CD14-positive monocyte (primary cell): ENCODE results near the gene SMARCAL1. TPM values are rescaled to one million over a fixed set of nuclear protein-coding genes. Genes with fewer than 3 reads are reported as not detected.
A peak's percentile ranks its signal among the peaks of the same experiment; 100 is the strongest.

ENCODE experiments used
- DNase-seq, 3 donors: peaks; one replicate each; pipeline ENCODE4 v3.0.0-alpha.2; 2011 to 2022
- H2AFZ ChIP-seq: 2 replicates; pipeline ENCODE4 v1.6.0; 2012; ENCODE audit warnings: mild to moderate bottlenecking, low read depth, low read length, inconsistent platforms; ENCODE audit not compliant: insufficient read depth, poor library complexity, severe bottlenecking
- H3K27ac ChIP-seq, 2 donors: 1 replicate in 1 of 2; 2 replicates in 1 of 2; pipeline ENCODE4 v1.5.1; 2012 to 2013; ENCODE audit warnings: low read length in 2 of 2, control low read depth in 1 of 2, inconsistent platforms in 1 of 2, low read depth in 1 of 2, mild to moderate bottlenecking in 1 of 2
- H3K27me3 ChIP-seq, 2 donors: one replicate each; pipeline versions ENCODE4 v1.6.0 to v1.6.1; 2011 to 2013; ENCODE audit warnings: low read length in 2 of 2; ENCODE audit not compliant: control insufficient read depth in 2 of 2, insufficient read depth in 2 of 2
- H3K36me3 ChIP-seq, 2 donors: replicated peaks in 1 of 2; 1 replicate in 1 of 2; 2 replicates in 1 of 2; pipeline versions ENCODE4 v1.5.1 to v1.6.1; 2012 to 2013; ENCODE audit warnings: low read length in 2 of 2, control low read depth in 1 of 2, inconsistent platforms in 1 of 2, mild to moderate bottlenecking in 1 of 2; ENCODE audit not compliant: insufficient read depth in 2 of 2, control insufficient read depth in 1 of 2
- H3K4me1 ChIP-seq, 2 donors: 1 replicate in 1 of 2; 2 replicates in 1 of 2; pipeline versions ENCODE4 v1.5.1 to v1.6.1; 2012 to 2013; ENCODE audit warnings: low read length in 2 of 2, control low read depth in 1 of 2, inconsistent platforms in 1 of 2, mild to moderate bottlenecking in 1 of 2, moderate library complexity in 1 of 2; ENCODE audit not compliant: insufficient read depth in 2 of 2, control insufficient read depth in 1 of 2
- H3K4me2 ChIP-seq: replicated peaks from 2 replicates; pipeline ENCODE3; 2012; ENCODE audit warnings: low read length, moderate library complexity, mild to moderate bottlenecking; ENCODE audit not compliant: poor library complexity, severe bottlenecking; ENCODE audit errors: extremely low read depth
- H3K4me3 ChIP-seq, 3 experiments: fragments of 200-600 bp in 1 of 3; sonication (generic) in 1 of 3; replicated peaks in 1 of 3; 1 replicate in 2 of 3; 2 replicates in 1 of 3; pipeline ENCODE4 v1.5.1; 2011 to 2013; ENCODE audit warnings: low read length in 3 of 3, mild to moderate bottlenecking in 3 of 3, control low read depth in 2 of 3, low read depth in 2 of 3, inconsistent platforms in 1 of 3, moderate library complexity in 1 of 3
- H3K79me2 ChIP-seq: 2 replicates; pipeline ENCODE4 v1.6.0; 2012; ENCODE audit warnings: mild to moderate bottlenecking, control low read depth, inconsistent platforms, low read length, moderate library complexity; ENCODE audit not compliant: insufficient read depth
- H3K9ac ChIP-seq: 2 replicates; pipeline ENCODE4 v1.6.0; 2017; ENCODE audit warnings: low read length, mild to moderate bottlenecking; ENCODE audit not compliant: insufficient read depth, poor library complexity, severe bottlenecking
- H3K9me3 ChIP-seq, 2 donors: replicated peaks in 1 of 2; 1 replicate in 1 of 2; 2 replicates in 1 of 2; pipeline versions ENCODE4 v1.5.1 to v1.6.1; 2012 to 2013; ENCODE audit warnings: low read length in 2 of 2, control low read depth in 1 of 2; ENCODE audit not compliant: control insufficient read depth in 1 of 2, insufficient read depth in 1 of 2
- H4K20me1 ChIP-seq: 2 replicates; pipeline ENCODE4 v1.6.0; 2012; ENCODE audit warnings: mild to moderate bottlenecking, low read length, control low read depth, moderate library complexity; ENCODE audit not compliant: insufficient read depth
- H3K27ac Mint-ChIP-seq, 7 donors: one replicate each; pipeline ENCODE4 v1.8.0; 2020; ENCODE audit warnings: mild to moderate bottlenecking in 7 of 7, mixed read lengths in 7 of 7, moderate library complexity in 6 of 7, inconsistent platforms in 2 of 7
- H3K27me3 Mint-ChIP-seq, 3 donors: one replicate each; pipeline ENCODE4 v1.8.0; 2021 to 2022; ENCODE audit warnings: low read depth in 3 of 3, mild to moderate bottlenecking in 3 of 3, mixed read lengths in 3 of 3, moderate library complexity in 3 of 3, inconsistent platforms in 1 of 3
- H3K36me3 Mint-ChIP-seq, 2 donors: one replicate each; pipeline ENCODE4 v1.8.0; 2020; ENCODE audit warnings: mixed read lengths in 2 of 2, inconsistent platforms in 1 of 2, mild to moderate bottlenecking in 1 of 2
- H3K4me1 Mint-ChIP-seq: one replicate; pipeline ENCODE4 v1.8.0; 2020; ENCODE audit warnings: mild to moderate bottlenecking, mixed read lengths
- H3K4me3 Mint-ChIP-seq, 2 donors: one replicate each; pipeline ENCODE4 v1.8.0; 2020; ENCODE audit warnings: mild to moderate bottlenecking in 2 of 2, mixed read lengths in 2 of 2, moderate library complexity in 1 of 2
- H3K9me3 Mint-ChIP-seq, 7 donors: one replicate each; pipeline ENCODE4 v1.8.0; 2020 to 2022; ENCODE audit warnings: mixed read lengths in 7 of 7, mild to moderate bottlenecking in 6 of 7, moderate library complexity in 6 of 7, inconsistent platforms in 2 of 7
- CTCF ChIP-seq: fragments of 200-600 bp; IDR thresholded peaks from one replicate; pipeline ENCODE4 v1.8.0; 2022; ENCODE audit warnings: antibody characterized with exemption, mild to moderate bottlenecking
- WGBS: methylation state at CpG from one replicate; pipeline ENCODE4 v1.1.5; 2013; ENCODE audit warnings: missing lambda C conversion rate; ENCODE audit not compliant: insufficient coverage; 5-methylcytosine and 5-hydroxymethylcytosine counted together
- intact Hi-C, 2 donors: fragments of 100-400 bp; cut with micrococcal nuclease; formaldehyde crosslinking; loops; one replicate each; pipeline versions ENCODE4 v1.15.0 to v1.15.1; 2023
- polyA plus RNA-seq, 3 donors: library from polyadenylated mRNA; depleted of rRNA in 1 of 3; unstranded in 2 of 3; stranded (reverse) in 1 of 3; fragments of 300-500 nt in 2 of 3; fragments of >200 nt in 1 of 3; fragmentation: Illumina TruSeq in 2 of 3; gene quantifications; 1 replicate in 2 of 3; 2 replicates in 1 of 3; pipeline ENCODE4 v1.2.3, GENCODE V29; 2012 to 2021

The SMARCAL1 gene
- polyA plus RNA-seq, 3 donors = 10.5 to 13.3 (median 11.5) TPM

GRCh38 chr2:216404010-216404618 is 8.2 kb upstream of the SMARCAL1 start:
- Histone ChIP-seq H3K36me3 (no peaks in the 10 kb centered on the region), H3K27ac (no peak overlapping the region), H3K9me3 (no peaks in the 10 kb centered on the region), H3K4me1 (no peaks in the 10 kb centered on the region), H4K20me1 (no peaks in the 10 kb centered on the region), H3K4me3 (no peak overlapping the region), H3K9ac (no peak overlapping the region), H3K4me2 (no peak overlapping the region), H2AFZ (no peak overlapping the region), H3K27me3 (no peaks in the 10 kb centered on the region), H3K79me2 (no peaks in the 10 kb centered on the region)
- DNase-seq = peak in 2 of 3 donors; percentile 33 to 42
- Mint-ChIP-seq H3K4me3 (no peak overlapping the region), H3K27ac (no peak overlapping the region), H3K27me3 (peaks cover 0 to 10% (median 7%) of the 10 kb centered on the region in 3 donors), H3K36me3 (no peaks in the 10 kb centered on the region), H3K4me1 (no peaks in the 10 kb centered on the region), H3K9me3 (no peaks in the 10 kb centered on the region)
- TF ChIP-seq CTCF = peak; percentile 92
- intact Hi-C loops = no loop called here
- no CpG with 5 or more reads among the region's 5 CpGs for WGBS

GRCh38 chr2:216405588-216405987 is 6.7 kb upstream of the SMARCAL1 start:
- H3K27ac ChIP-seq = no peak overlapping the region
- TF ChIP-seq CTCF = no peak
- Mint-ChIP-seq H3K4me3 (no peak overlapping the region), H3K9me3 (no peaks in the 10 kb centered on the region), H3K27me3 (peaks cover 0 to 12% (median 7%) of the 10 kb centered on the region in 3 donors), H3K36me3 (no peaks in the 10 kb centered on the region), H3K27ac (no peak overlapping the region), H3K4me1 (no peaks in the 10 kb centered on the region)
- H4K20me1 ChIP-seq = no peaks in the 10 kb centered on the region
- no peak for DNase-seq
- WGBS = 87% methylated on average over 7 of the region's 7 CpGs
- no peak overlapping the region for H3K4me2 ChIP-seq
- H3K36me3 ChIP-seq = no peaks in the 10 kb centered on the region
- no peak overlapping the region for H3K9ac ChIP-seq
- no peaks in the 10 kb centered on the region for H3K4me1 ChIP-seq
- H2AFZ ChIP-seq = no peak overlapping the region
- no peaks in the 10 kb centered on the region for H3K27me3 ChIP-seq
- no peaks in the 10 kb centered on the region for H3K79me2 ChIP-seq
- no peak overlapping the region for H3K4me3 ChIP-seq
- intact Hi-C loops = no loop called here
- no peaks in the 10 kb centered on the region for H3K9me3 ChIP-seq
